ENCODE measurements around the gene POLRMT.

Gene POLRMT

DNA sequence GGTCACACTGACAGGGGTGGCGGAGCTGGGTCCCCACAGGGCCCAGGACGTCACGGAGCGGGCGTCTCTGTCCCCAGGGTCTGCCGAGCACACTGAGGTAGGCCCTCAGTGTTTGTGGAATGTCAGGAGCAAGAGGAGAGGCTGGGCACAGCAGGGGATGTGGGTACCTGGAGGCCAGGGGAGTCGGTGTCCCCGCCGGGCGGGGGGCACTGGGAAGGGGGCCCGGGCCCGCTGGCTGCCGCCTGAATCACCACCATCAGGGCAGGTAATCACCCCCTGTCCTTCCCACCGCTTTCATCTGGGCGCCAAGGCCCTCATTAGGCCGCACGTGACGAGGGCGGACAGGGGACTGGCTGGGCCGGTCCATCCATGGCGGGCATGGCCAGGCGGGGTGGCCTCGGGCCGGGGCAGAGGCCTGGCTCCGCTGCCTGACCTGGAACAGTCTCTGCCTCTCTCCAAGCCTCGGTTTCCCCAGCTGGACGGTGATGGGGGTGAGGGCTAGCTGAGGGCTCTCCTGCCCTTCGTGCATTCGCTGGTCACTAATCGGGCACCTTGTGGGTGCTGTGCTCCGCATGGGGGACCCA lies 7.4 kb upstream of the POLRMT start:
- no peak for TF ChIP-seq ZNF565 (CRISPR knock-in tag; conservative IDR thresholded peaks at IDR 0.05; ENCODE audit: low read depth)
- no peak for TF ChIP-seq RARB (CRISPR knock-in tag; IDR thresholded peaks at IDR 0.05)
- no peak for TF ChIP-seq ZC3H10 (CRISPR knock-in tag; IDR thresholded peaks at IDR 0.05)
- no peak for TF ChIP-seq GLIS3 (CRISPR knock-in tag; IDR thresholded peaks at IDR 0.05)
- no peak for TF ChIP-seq ZNF8 (CRISPR knock-in tag; IDR thresholded peaks at IDR 0.05)
- TF ChIP-seq ZFP3 (CRISPR knock-in tag; IDR thresholded peaks at IDR 0.05): no peak
- TF ChIP-seq, protein P1, sequence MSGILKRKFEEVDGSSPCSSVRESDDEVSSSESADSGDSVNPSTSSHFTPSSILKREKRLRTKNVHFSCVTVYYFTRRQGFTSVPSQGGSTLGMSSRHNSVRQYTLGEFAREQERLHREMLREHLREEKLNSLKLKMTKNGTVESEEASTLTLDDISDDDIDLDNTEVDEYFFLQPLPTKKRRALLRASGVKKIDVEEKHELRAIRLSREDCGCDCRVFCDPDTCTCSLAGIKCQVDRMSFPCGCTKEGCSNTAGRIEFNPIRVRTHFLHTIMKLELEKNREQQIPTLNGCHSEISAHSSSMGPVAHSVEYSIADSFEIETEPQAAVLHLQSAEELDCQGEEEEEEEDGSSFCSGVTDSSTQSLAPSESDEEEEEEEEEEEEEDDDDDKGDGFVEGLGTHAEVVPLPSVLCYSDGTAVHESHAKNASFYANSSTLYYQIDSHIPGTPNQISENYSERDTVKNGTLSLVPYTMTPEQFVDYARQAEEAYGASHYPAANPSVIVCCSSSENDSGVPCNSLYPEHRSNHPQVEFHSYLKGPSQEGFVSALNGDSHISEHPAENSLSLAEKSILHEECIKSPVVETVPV (CRISPR knock-in tag; IDR thresholded peaks at IDR 0.05): no peak
- TF ChIP-seq, protein P2, sequence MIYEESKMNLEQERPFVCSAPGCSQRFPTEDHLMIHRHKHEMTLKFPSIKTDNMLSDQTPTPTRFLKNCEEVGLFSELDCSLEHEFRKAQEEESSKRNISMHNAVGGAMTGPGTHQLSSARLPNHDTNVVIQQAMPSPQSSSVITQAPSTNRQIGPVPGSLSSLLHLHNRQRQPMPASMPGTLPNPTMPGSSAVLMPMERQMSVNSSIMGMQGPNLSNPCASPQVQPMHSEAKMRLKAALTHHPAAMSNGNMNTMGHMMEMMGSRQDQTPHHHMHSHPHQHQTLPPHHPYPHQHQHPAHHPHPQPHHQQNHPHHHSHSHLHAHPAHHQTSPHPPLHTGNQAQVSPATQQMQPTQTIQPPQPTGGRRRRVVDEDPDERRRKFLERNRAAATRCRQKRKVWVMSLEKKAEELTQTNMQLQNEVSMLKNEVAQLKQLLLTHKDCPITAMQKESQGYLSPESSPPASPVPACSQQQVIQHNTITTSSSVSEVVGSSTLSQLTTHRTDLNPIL (CRISPR knock-in tag; IDR thresholded peaks at IDR 0.05; ENCODE audit: low read depth): no peak
- no peak for TF ChIP-seq SNAI2 (CRISPR knock-in tag; IDR thresholded peaks at IDR 0.05)
- ATAC-seq: no peak

DNA sequence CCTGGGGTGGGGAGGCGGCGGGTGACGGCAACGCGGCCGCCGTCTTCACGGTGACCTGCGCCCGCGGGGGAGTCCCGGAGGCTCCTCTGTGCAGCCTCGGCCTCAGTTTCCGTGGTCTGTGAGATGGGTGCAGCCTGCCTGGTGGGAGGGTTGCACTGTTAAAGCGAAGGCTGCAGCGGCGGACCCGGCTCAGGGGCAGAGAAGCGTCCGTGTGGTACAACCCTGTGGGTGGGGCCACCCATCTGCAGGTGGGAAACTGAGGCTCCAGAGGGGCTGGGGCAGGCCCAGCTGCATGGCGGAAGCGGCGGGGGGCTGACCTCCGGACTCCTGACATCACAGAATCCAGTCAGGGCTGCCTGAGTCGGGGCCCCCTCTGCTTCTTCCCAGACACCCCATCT lies 6.8 kb upstream of the POLRMT start:
- no peak for ATAC-seq
- TF ChIP-seq ZFP30 (CRISPR knock-in tag; IDR thresholded peaks at IDR 0.05): no peak
- no peak for TF ChIP-seq ZFP3 (CRISPR knock-in tag; IDR thresholded peaks at IDR 0.05)
- TF ChIP-seq ARNTL (CRISPR knock-in tag; IDR thresholded peaks at IDR 0.05; ENCODE audit: borderline replicate concordance, low read depth): no peak
- no peak for TF ChIP-seq SNAI2 (CRISPR knock-in tag; IDR thresholded peaks at IDR 0.05)
- TF ChIP-seq OSR1 (CRISPR knock-in tag; IDR thresholded peaks at IDR 0.05): no peak
- no peak for TF ChIP-seq BACH2 (CRISPR knock-in tag; IDR thresholded peaks at IDR 0.05; ENCODE audit: borderline replicate concordance)
- TF ChIP-seq, protein P3, sequence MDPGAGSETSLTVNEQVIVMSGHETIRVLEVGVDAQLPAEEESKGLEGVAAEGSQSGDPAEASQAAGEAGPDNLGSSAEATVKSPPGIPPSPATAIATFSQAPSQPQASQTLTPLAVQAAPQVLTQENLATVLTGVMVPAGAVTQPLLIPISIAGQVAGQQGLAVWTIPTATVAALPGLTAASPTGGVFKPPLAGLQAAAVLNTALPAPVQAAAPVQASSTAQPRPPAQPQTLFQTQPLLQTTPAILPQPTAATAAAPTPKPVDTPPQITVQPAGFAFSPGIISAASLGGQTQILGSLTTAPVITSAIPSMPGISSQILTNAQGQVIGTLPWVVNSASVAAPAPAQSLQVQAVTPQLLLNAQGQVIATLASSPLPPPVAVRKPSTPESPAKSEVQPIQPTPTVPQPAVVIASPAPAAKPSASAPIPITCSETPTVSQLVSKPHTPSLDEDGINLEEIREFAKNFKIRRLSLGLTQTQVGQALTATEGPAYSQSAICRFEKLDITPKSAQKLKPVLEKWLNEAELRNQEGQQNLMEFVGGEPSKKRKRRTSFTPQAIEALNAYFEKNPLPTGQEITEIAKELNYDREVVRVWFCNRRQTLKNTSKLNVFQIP (CRISPR knock-in tag; IDR thresholded peaks at IDR 0.05; ENCODE audit: borderline replicate concordance, low read depth): no peak
- TF ChIP-seq GLIS3 (CRISPR knock-in tag; IDR thresholded peaks at IDR 0.05): no peak
- no peak for TF ChIP-seq ESRRG (CRISPR knock-in tag; IDR thresholded peaks at IDR 0.05)
- no peak for TF ChIP-seq RARB (CRISPR knock-in tag; IDR thresholded peaks at IDR 0.05)
- TF ChIP-seq, protein P1 (CRISPR knock-in tag; IDR thresholded peaks at IDR 0.05): no peak
- TF ChIP-seq ZNF8 (CRISPR knock-in tag; IDR thresholded peaks at IDR 0.05): no peak
- TF ChIP-seq ZNF70 (CRISPR knock-in tag; IDR thresholded peaks at IDR 0.05): no peak
- TF ChIP-seq CSDC2 (CRISPR knock-in tag; IDR thresholded peaks at IDR 0.05): no peak
- TF ChIP-seq, protein P4, sequence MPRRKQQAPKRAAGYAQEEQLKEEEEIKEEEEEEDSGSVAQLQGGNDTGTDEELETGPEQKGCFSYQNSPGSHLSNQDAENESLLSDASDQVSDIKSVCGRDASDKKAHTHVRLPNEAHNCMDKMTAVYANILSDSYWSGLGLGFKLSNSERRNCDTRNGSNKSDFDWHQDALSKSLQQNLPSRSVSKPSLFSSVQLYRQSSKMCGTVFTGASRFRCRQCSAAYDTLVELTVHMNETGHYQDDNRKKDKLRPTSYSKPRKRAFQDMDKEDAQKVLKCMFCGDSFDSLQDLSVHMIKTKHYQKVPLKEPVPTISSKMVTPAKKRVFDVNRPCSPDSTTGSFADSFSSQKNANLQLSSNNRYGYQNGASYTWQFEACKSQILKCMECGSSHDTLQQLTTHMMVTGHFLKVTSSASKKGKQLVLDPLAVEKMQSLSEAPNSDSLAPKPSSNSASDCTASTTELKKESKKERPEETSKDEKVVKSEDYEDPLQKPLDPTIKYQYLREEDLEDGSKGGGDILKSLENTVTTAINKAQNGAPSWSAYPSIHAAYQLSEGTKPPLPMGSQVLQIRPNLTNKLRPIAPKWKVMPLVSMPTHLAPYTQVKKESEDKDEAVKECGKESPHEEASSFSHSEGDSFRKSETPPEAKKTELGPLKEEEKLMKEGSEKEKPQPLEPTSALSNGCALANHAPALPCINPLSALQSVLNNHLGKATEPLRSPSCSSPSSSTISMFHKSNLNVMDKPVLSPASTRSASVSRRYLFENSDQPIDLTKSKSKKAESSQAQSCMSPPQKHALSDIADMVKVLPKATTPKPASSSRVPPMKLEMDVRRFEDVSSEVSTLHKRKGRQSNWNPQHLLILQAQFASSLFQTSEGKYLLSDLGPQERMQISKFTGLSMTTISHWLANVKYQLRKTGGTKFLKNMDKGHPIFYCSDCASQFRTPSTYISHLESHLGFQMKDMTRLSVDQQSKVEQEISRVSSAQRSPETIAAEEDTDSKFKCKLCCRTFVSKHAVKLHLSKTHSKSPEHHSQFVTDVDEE (CRISPR knock-in tag; IDR thresholded peaks at IDR 0.05): no peak
- TF ChIP-seq ZNF565 (CRISPR knock-in tag; conservative IDR thresholded peaks at IDR 0.05; ENCODE audit: low read depth): no peak
- no peak for TF ChIP-seq ZC3H10 (CRISPR knock-in tag; IDR thresholded peaks at IDR 0.05)
- TF ChIP-seq, protein P2 (CRISPR knock-in tag; IDR thresholded peaks at IDR 0.05; ENCODE audit: low read depth): no peak
- no peak for TF ChIP-seq PPARA (CRISPR knock-in tag; IDR thresholded peaks at IDR 0.05; ENCODE audit: borderline replicate concordance)

All from SK-N-SH treated with all-trans-retinoic acid at 6 μM for 48 hours (cell line).